ENCODE measurements around the gene IVL.

The IVL gene

DNA sequence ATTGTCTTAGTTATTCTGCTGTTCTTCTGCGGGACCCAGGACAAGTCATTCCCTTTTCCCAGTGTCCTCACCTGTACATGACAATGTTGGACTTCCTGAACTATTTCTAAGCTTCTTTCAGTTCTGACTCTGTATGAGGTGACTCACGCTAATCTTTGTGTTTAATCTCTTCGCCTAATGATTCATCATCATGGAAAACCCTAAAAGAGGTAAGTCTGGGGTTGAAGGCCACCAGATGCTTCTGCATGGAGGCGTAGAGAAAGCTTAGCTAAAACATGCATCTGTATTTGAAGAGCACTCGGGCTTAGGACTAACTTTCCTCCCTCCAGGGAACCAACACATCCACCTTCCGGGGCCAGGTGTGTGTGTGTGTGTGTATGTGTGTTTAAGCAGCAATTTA is 46.1 kb downstream of the IVL start:
- DNase-seq = no peak

DNA sequence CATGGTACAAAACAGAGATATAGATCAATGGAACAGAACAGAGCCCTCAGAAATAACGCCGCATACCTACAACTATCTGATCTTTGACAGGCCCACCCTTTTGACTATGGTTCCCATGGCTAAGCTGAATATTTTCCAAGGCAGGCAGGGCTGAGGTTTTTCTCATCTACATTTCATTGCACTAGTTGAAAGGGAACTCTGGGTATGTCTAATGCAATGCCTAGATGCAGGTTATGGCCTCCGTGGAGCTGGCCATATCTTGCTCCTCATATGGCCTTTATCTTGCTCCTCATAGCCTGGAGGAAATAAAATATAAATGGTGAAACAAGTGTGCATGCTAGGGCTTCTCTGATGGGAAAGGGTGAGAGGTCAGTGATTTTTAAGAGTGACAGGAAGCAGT is 49.2 kb downstream of the IVL start:
- no peak for DNase-seq

DNA sequence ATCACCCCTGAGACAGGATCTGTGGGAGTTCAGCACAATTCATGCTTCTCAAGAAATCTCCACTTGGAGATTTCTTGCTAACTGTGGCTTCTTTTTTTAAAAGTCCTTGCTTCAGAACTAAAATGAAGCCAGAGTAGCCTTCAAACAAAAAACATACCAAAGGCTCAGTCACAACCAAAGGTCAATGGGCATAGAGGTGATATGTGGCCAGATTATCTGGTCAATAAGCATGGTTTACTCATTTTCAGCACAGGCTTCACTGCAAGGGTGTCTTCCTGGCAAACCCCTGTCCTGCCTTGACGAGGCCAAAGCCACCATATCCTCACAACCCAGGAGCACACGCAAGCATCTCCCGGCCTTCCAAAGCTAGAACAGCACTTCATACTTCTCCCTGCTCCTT is 50.9 kb downstream of the IVL start:
- no peak for DNase-seq

DNA sequence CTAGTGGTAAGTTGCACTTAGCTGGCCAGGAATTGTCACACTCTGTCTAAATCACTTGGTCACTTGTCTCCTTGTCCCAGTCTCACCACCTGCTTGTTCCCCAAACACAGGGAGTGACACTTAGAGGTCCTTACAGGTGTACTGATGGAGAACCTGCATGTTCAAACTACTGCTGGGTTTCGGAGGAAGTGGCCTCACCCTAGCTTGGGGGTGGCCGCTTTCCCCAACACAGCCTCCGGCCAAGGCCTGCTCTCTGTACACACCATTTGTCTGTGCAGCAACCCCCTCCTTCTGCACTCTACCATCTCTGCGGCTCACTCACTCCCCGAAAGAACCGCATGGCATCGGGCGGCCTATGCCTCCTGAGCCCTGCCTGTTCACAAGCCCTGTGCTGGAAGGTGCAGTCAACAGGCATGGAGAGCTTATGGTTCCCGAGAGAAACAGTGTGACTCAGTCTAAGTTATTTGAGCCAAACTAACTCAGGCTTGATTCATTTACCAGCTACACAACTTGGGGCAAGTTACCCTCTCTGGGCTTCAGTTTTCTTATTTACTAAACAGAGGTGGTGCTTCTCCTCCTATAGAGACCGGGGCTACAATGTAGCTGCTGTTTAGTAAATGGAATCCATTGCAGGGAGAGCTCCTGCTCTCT is 51.6 kb downstream of the IVL start:
- DNase-seq = no peak

DNA sequence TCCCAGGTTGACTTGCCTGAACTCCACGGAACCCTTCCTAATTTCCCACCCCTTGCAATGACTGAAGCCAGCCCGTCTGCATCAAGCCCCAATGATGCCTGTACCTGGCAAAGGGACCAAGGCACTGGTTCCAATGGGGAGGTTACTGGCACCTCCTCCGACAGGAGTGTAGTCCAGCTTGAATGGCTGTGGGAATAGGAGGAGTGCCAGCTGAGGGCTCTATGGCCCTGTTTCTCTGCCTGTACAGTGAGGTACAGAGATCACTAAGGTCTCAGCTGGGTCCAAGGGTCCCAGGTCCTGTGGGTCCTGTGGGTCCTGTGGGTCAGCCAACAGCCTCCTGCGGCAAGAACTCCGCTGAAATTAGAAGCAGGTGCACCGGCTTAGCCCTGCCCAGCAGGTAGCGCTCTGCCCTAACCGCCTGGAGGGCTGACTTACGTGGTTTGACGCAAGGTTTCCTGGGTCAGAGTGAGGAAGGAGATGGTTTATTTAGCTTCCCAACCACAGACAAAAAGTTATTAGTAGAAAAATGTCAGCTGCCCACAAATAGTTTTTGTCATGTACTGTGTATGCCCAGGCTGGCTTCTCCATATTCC is 52.2 kb downstream of the IVL start:
- DNase-seq = no peak

All from CD4-positive, alpha-beta T cell treated with Interleukin-15 for 1 hour (primary cell).